Measurements from ENCODE around the gene SLC10A3. TPM values are rescaled to one million over a fixed set of nuclear protein-coding genes. Genes with fewer than 3 reads are reported as not detected.

Gene SLC10A3
- total RNA-seq, 1 experiment from 2014 or later = 42.1 TPM

- Histone ChIP-seq H3K4me3 (ENCODE audit: low read length) (no peak overlapping the region), H3K27me3 (ENCODE audit: low read length) (no peaks in the 10 kb centered on the region), H3K79me2 (ENCODE audit: low read length) (no peaks in the 10 kb centered on the region), H3K4me1 (ENCODE audit: insufficient read depth, low read length) (peaks cover 9% of the 10 kb centered on the region; the same call in 1 of the 2 replicates), H4K20me1 (ENCODE audit: low read length) (no peaks in the 10 kb centered on the region), H3K36me3 (ENCODE audit: low read depth, low read length) (peaks cover 24% of the 10 kb centered on the region; the same call in 1 of the 2 replicates), H3K4me2 (ENCODE audit: low read length) (no peak overlapping the region), H3K27ac (ENCODE audit: low read length) (no peak overlapping the region), H3F3A (ENCODE audit: low read length, unreplicated experiment) (no peaks in the 10 kb centered on the region), H3K9me2 (replicated peaks; ENCODE audit: low read length) (no peaks in the 10 kb centered on the region), H2AFZ (ENCODE audit: low read length) (no peak overlapping the region), H3K9ac (ENCODE audit: low read length) (no peak overlapping the region), H3K9me3 (ENCODE audit: low read length) (no peaks in the 10 kb centered on the region)
- no peak for ATAC-seq
- BruUV-seq (replicated peaks) = no TSS peak
- CTCF ChIA-PET = interaction anchor here (0.6 kb wide), 1 partner anchor 10 kb away, joined by 5 read pairs; no protein-coding TSS in a partner anchor
- no peak for DNase-seq
- TF ChIP-seq CTCF (conservative IDR thresholded peaks at IDR 0.05; ENCODE audit: low read depth, low read length) (no peak), EZH2 (IDR thresholded peaks at IDR 0.05; ENCODE audit: low read length, unreplicated experiment) (no peak), EZH2phosphoT487 (IDR thresholded peaks at IDR 0.05; ENCODE audit: borderline replicate concordance, low read length) (no peak)
- POLR2A ChIA-PET (ENCODE audit: unreplicated experiment) = no interaction called here
- intact Hi-C loops (cut with micrococcal nuclease) = no loop called here
Measured at GRCh38 chrX:154531626-154532025, 41.2 kb upstream of the SLC10A3 start.

- no peak overlapping the region for H3K9ac ChIP-seq (ENCODE audit: low read length)
Measured at GRCh38 chrX:154530286-154530685, 39.9 kb upstream of the SLC10A3 start.

More at GRCh38 chrX:154530286-154530685, 39.9 kb upstream of the SLC10A3 start:
- ChIA-PET POLR2A (ENCODE audit: unreplicated experiment) (no interaction called here), CTCF (no interaction called here)
- H3K9me3 ChIP-seq (ENCODE audit: low read length) = no peaks in the 10 kb centered on the region
- DNase-seq = no peak
- H4K20me1 ChIP-seq (ENCODE audit: low read length) = no peaks in the 10 kb centered on the region
- BruUV-seq (replicated peaks) = no TSS peak
- TF ChIP-seq EZH2phosphoT487 (IDR thresholded peaks at IDR 0.05; ENCODE audit: borderline replicate concordance, low read length) (no peak), EZH2 (IDR thresholded peaks at IDR 0.05; ENCODE audit: low read length, unreplicated experiment) (no peak), CTCF (conservative IDR thresholded peaks at IDR 0.05; ENCODE audit: low read depth, low read length) (no peak)
- ATAC-seq = no peak
- H3K4me1 ChIP-seq (ENCODE audit: insufficient read depth, low read length) = peaks cover 18% of the 10 kb centered on the region
- no peak overlapping the region for H3K4me3 ChIP-seq (ENCODE audit: low read length)
- H3K9me2 ChIP-seq (replicated peaks; ENCODE audit: low read length) = no peaks in the 10 kb centered on the region
- H3K27ac ChIP-seq (ENCODE audit: low read length) = no peak overlapping the region
- no peaks in the 10 kb centered on the region for H3K79me2 ChIP-seq (ENCODE audit: low read length)
- peaks cover 20% of the 10 kb centered on the region; the same call in 1 of the 2 replicates for H3K36me3 ChIP-seq (ENCODE audit: low read depth, low read length)
- H3K4me2 ChIP-seq (ENCODE audit: low read length) = no peak overlapping the region
- H3F3A ChIP-seq (ENCODE audit: low read length, unreplicated experiment) = no peaks in the 10 kb centered on the region
- intact Hi-C loops (cut with micrococcal nuclease) = no loop called here
- H2AFZ ChIP-seq (ENCODE audit: low read length) = no peak overlapping the region
- no peaks in the 10 kb centered on the region for H3K27me3 ChIP-seq (ENCODE audit: low read length)

All from PC-3 (cell line).